ENCODE data around the gene ZNF555.
"Not testable (repeated sequence)": the region's sequence is repeated elsewhere in the genome, so short reads cannot be mapped to it uniquely, and the experiment has no call there.

ZNF555 gene

GRCh38 chr19:2806736-2807378, 34.4 kb upstream of the ZNF555 start:
- DNase-seq (ENCODE audit: extremely low read depth in 1 of 2, low read depth in 1 of 2) = no peak

- no peak for DNase-seq (ENCODE audit: extremely low read depth in 1 of 2, low read depth in 1 of 2)
These were observed 33.7 kb upstream of the ZNF555 start for GRCh38 chr19:2807379-2808128.

DNA sequence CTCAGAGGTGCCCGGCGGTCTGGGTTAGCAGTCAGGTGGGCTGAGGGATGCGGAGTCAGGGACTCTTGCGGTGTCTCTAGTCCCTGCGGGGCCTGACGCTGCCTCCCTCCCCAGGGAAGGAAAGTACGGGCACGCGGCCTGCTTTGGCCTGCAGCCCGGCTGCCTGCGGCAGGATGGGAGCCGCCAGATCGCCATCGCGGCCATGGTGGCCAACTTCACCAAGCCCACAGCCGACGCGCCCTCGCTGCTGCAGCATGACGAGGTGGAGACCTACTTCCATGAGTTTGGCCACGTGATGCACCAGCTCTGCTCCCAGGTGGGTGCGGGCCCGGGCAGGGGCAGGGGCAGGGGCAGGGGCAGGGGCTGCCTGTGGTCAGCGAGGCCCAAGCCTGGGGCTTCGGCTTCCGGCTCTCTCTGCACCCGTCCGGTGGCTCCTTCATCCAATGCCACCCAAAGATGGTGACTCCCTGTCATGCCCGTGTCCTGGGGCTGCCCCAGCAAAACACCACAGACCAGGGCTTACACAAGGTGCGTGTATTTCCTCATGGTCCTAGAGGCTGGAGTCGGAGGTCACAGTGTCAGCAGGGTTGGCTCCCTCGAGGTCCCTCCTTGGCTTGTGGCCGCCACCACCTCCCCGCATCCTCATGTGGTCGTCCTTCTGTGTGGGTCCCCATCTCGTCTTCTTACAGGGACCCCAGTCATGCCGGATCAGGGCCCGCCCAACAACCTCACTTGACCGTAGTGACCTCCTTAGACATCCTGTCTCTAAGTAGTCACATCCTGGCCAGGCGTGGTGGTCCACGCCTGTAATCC, 32.9 kb upstream of the ZNF555 start:
- no peak for DNase-seq (ENCODE audit: extremely low read depth in 1 of 2, low read depth in 1 of 2)

DNA sequence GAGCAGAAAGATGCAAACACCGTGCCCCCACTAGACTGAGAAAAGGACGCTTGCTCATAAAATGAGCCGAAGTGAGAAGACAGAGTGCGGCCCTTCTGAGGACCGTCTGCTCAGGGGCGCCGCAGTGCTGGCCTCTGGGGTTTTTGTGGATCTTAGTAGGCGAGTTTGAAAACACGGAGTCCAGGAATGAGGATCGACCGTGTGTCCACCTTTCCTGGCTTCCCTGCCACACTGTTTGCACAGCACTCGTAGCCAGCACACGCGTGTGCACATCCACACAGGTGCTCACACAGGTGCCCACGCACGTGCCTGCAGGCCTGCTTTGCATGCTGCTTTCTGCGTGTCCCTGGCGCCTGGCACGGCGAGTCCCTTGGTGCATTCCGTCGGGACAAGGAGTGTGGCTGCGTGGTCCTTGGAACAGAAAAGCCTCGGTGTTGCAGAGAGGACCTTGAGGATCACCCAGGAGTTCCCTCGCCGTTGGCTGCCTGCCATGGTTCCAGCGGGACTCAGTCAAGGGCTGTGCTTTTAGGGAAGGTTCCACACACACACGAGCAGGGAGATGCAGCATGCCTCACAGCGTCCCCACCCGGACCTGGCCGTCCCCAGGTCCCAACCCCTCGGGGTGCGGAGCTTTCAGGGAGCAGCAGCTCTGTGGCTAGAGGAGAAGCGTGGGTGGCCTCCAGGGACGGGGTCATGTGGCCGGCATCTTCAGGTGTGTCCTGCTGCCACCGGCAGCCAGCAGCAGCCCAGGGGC, 31.7 kb upstream of the ZNF555 start:
- no peak for DNase-seq (ENCODE audit: extremely low read depth in 1 of 2, low read depth in 1 of 2)

GRCh38 chr19:2810141-2811091, 30.9 kb upstream of the ZNF555 start:
- DNase-seq (ENCODE audit: extremely low read depth in 1 of 2, low read depth in 1 of 2) = no peak

DNA sequence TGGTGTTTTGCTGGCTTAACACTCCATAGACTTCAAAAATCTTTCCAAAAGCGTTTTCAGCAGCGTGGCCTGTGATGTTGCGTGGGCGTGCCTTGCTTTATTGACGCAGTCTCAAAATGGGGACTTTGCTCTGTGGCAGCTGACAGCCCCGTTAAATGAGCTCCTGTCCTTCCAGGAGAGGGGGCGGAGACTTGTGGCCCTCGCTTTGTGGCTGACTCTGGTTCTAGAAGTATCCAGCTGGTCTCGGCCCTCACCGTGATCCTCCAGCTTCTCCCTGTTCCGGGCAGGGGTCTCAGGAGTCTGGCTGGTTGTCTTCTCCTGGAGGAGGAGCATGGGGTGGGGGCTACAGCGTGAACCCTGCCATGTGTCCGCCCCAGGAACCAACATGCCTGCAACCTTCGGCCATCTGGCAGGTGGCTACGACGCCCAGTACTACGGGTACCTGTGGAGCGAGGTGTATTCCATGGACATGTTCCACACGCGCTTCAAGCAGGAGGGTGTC, 30.0 kb upstream of the ZNF555 start:
- no peak for DNase-seq (ENCODE audit: extremely low read depth in 1 of 2, low read depth in 1 of 2)

GRCh38 chr19:2811735-2812413, 29.4 kb upstream of the ZNF555 start:
- no peak for DNase-seq (ENCODE audit: extremely low read depth in 1 of 2, low read depth in 1 of 2)

- no peak for DNase-seq (ENCODE audit: extremely low read depth in 1 of 2, low read depth in 1 of 2)
These were observed 28.7 kb upstream of the ZNF555 start for GRCh38 chr19:2812414-2813234.

- no peak for DNase-seq (ENCODE audit: extremely low read depth in 1 of 2, low read depth in 1 of 2)
These were observed 27.8 kb upstream of the ZNF555 start for GRCh38 chr19:2813235-2814160.

GRCh38 chr19:2814426-2814825, 26.8 kb upstream of the ZNF555 start:
- DNase-seq (ENCODE audit: extremely low read depth in 1 of 2, low read depth in 1 of 2) = no peak

DNA sequence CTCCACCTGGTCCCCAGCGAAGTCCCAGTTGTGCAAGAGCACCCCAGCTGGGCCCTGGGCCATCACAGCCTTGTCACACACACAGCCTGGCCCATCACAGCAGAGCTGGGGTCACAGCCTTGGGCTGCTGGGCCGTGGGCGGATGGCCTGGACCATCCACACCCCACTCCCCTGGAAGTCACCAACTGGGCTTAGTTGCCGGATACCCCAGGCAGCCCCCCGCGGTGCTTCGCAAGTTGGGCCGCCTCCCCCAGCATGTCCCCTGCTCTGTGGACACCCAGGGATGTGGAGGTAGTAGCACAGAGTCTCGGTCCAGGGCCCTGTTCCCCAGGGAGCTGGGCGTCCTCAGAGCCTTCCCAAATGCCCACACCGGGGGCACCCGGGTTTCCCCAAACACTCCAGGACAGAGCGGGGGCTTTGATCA, 26.1 kb upstream of the ZNF555 start:
- DNase-seq (ENCODE audit: extremely low read depth in 1 of 2, low read depth in 1 of 2) = no peak

- no peak for DNase-seq (ENCODE audit: extremely low read depth in 1 of 2, low read depth in 1 of 2)
These were observed 25.4 kb upstream of the ZNF555 start for GRCh38 chr19:2815923-2816322.

DNA sequence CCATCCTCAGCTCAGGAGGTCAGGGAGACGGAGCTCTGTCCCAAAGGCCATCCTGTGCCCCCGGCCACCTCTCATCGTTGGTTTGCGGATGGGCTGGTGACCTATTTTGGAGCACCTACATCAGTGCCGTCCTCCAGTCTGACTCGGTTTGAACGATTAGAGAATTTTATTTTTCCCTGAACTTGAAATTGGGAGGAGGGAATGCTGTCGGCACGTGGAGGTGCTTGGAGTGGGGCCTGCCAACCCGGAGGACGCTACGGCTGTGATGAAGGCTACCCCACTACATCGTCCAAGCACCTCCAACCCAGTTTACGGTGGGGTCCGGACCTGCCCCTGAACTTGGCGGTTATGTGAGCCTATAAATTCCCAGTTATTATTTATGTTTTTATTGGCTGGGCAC, 24.6 kb upstream of the ZNF555 start:
- no peak for DNase-seq (ENCODE audit: extremely low read depth in 1 of 2, low read depth in 1 of 2)

- DNase-seq (ENCODE audit: extremely low read depth in 1 of 2, low read depth in 1 of 2) = not testable (repeated sequence)
These were observed 23.9 kb upstream of the ZNF555 start for GRCh38 chr19:2817237-2817829.

GRCh38 chr19:2819540-2820111, 21.6 kb upstream of the ZNF555 start, which contains the start of gene ZNF554:
Gene ZNF554, plus strand, starts transcription at chr19:2819868. Its CDS starts 204 bp downstream, at chr19:2820072.
- DNase-seq (ENCODE audit: extremely low read depth in 1 of 2, low read depth in 1 of 2) = peak; percentile 94 to 96

DNA sequence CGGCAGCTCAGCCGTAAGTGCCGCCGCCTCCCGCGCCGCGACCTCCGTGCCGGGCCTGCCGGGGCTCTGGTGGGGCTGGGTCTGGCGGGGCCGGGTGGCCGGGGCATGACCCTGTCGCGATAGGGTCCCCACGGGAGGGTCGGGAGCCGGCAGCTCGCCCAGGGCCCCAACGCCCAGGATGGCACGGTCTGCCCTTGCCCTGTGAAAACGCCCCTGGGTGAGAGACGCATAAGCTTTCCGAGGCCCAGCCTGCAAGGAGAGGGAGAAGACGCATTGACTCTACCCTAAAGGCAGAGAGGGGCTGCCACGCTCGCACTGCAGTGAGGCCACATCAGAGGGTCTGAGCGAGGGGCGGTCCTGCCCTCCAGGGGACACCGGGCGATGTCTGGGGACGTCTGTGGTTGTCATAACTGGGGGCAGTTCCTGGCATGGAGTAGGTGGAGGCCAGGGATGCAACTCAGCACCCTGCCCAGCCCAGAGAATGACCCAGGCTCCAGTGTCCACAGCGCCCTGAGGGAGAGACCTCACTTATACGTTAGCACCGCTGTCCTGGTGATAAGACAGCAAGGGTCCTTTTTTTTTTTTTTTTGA, 21.1 kb upstream of the ZNF555 start:
- DNase-seq (ENCODE audit: extremely low read depth in 1 of 2, low read depth in 1 of 2) = no peak

All from stimulated activated CD8-positive, alpha-beta memory T cell treated with anti-CD3 and anti-CD28 coated beads, Interleukin-7, amount 100 ng/mL, for 48 hours (primary cell).